ENCODE data around the gene PAX6.

Gene PAX6

GRCh38 chr11:31796499-31797189 is 14.5 kb downstream of the PAX6 start:
- no peak for DNase-seq

DNA sequence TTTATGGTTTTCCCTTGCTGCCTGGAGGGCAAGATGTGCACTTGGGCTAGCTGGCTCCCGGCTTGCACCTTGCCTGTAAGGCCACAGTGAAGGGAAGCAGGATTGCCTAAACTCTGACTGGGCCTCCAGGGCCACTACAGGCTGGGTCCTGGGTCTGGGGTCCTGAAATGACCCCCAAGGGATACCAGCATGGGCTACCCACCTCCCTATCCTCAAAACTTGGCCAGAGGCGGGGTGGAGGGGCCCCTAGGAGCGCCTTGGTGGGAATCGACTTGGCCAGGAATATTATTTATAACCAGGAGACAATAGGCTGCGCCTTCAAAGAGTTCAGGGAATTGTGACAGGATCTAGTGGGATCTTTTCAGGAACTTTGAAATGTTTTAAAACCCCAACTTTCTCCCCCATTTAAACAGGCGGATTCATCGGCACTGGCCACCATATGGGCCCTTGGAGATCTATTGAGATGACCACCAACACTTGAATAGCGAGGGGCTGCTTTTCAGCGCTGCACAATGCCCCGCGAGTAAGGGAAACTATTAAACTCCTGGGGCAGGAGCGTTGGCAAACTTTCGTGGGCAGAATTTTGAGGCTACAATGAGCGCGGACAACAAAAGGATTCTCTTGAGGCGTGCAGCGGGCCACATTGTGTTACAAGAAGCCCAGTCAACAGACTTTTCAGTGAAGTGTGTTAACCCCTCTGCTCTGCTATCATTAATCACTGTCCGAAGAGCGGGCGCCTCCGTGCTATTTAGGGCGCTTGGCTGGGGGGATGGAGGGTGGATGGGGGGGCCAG is 15.2 kb downstream of the PAX6 start:
- DNase-seq, result no peak

- no peak for DNase-seq
These were observed 16.6 kb downstream of the PAX6 start for GRCh38 chr11:31794548-31794947.

GRCh38 chr11:31793264-31793663 is 17.9 kb downstream of the PAX6 start:
- no peak for DNase-seq

GRCh38 chr11:31792456-31792855 is 18.7 kb downstream of the PAX6 start:
- no peak for DNase-seq

DNA sequence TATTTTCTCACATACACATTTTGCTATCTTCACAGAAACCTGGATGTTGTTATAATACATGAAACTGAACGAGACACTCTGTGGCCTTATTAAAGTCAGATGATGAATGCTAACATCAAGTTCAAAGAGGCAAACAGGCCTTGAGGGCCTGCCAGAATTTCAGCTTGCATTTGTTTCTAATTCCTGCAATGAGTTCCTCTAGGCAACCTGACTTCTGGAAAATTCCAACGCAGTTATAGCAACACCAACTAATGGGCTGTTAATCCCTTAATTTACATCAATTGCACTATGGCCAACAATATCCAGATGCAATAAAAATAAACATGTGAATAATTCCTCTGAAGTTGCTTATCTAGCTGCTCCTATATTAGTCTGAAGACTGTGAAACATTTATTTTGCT is 19.1 kb downstream of the PAX6 start:
- DNase-seq, result no peak

GRCh38 chr11:31790649-31791048 is 20.5 kb downstream of the PAX6 start:
- no peak for DNase-seq

DNA sequence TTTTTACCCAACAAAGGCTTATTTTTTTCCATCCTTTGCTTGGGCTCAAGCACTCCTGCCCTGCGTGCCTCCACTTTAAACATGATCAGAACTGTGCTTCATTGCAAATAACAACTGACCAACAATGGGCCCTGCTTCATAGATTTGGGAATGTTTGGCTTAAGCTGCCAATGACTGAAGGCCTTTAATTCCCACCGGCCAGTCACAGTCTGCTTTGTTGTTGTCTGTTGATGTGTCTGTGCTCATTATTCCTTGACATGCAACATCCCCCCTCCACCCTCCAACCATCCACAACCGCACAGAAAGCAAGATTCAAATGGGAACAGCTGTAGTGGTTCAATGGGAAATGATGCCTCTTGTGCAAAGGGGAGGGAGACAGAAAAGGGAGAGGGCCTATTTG is 23.0 kb downstream of the PAX6 start:
- DNase-seq, result no peak

DNA sequence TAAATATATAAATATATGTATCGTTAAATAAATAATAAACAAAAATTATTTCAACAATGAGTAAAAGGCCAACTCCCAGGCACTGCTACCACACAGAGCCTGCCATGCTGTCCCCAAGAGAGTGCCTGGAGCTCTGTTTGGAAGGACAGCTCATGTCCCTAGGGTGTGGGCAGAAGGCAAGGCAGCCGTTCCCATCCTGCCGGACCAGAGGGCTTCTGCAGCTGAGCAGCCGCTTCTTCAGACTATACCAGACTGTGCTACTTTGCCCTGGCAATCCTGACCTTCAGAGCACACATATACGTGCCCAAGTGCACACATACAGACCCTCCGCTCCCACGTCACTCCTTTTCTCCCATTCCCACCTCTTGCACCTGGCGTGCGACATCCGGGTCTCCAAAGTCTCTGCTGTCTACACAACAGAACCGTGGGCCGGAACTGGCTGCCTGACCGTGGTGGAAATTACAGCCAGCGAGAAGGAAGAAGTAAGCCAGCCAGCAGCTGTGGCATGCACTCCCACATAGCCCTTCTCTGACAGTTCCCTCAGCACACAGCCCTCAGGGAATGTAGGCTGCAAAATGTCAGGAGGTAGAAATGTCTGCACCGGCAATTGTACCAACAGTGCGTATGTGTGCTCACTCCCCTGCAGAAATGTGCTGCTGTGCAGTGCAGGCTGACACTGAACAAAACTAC is 24.0 kb downstream of the PAX6 start:
- DNase-seq, result no peak

DNA sequence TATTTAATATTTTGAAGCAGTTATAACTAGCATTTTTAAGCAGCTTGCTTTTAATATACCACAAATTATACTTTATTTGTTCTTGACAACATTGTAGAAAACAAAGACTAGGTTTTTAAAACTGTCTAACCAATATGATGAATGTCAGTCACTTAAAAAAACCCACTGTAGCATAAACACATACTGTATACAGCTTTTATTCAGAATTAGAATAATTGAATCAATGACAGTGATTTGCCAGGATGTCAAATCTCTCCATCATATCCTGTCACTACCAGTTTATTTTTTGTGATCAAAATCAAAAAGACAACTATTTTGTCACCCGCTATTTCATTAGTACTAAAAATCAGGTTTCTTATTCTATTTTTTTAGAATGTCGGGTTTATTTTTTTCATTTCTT is 26.5 kb downstream of the PAX6 start:
- no peak for DNase-seq

GRCh38 chr11:31783252-31783651 is 27.9 kb downstream of the PAX6 start:
- no peak for DNase-seq

DNA sequence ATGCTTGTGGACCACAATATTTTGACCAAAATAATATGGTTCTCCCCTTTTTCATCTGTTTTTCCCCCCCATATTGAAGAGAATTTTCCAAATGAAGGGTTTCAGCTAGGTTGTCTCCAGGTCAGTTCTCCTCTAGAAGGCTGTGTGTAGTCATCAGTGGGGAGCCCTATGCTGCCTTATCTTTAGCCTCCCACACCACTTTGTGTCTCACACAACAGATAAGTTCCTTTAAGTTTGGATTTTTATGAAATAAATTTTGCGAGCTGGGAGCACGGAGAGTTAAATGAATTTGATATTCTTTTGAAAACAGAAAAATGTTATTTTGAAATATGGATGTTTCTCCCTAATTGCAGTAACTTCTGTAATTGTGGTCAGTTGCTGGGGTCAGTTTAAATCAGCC is 28.9 kb downstream of the PAX6 start:
- no peak for DNase-seq

GRCh38 chr11:31780480-31780971 is 30.6 kb downstream of the PAX6 start:
- no peak for DNase-seq

DNA sequence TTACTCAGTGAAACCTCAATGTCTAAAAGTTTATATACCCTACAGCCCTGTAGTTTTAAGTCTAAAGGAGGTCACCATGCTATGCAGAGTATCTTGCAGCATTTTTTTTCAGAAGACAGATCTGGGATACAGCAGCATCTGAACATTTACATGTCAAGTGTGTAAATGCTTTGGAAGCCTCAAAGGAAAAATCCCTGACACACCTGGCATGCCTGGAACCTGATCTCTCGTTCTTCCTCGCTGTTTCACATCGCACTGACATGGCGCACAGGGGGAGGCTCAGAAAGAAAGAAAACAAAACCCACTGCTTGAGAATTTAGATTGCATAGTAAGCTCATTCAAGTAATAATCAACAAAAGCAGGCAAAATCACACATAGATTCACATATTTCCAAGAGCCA is 31.0 kb downstream of the PAX6 start:
- no peak for DNase-seq

- DNase-seq, result no peak
These were observed 31.7 kb downstream of the PAX6 start for GRCh38 chr11:31779374-31779791.

- no peak for DNase-seq
These were observed 38.7 kb downstream of the PAX6 start for GRCh38 chr11:31772412-31772811.

GRCh38 chr11:31770011-31770700 is 41.0 kb downstream of the PAX6 start:
- no peak for DNase-seq

- no peak for DNase-seq
These were observed 42.1 kb downstream of the PAX6 start for GRCh38 chr11:31768749-31769640.

DNA sequence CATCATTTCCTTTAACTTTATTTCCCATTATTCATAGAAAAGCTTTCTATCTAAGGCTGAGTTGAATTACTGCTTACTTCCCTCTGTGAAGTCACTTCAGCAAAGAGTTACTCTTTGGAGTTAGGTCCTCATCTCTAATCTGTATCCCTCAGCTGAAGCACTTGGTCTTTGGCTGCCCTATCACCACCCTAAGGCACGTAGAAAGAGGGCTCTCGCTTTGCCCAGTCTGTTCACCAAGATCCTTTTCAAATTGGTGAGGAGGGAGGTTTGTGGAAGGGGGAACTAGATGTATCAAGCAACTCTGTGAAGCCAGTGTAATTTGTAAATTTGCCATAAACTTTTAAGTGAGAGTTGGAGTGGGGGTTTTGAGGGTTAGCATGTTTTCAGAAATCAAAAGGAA is 43.4 kb downstream of the PAX6 start:
- no peak for DNase-seq

GRCh38 chr11:31767066-31767465 is 44.1 kb downstream of the PAX6 start:
- DNase-seq, result no peak

GRCh38 chr11:31764766-31765165 is 46.4 kb downstream of the PAX6 start:
- no peak for DNase-seq

GRCh38 chr11:31764261-31764660 is 46.9 kb downstream of the PAX6 start:
- DNase-seq, result no peak

Measured in NCI-H526 treated with DMSO at 0.1 percent for 48 hours (cell line).